Stimulated activated CD8-positive, alpha-beta memory T cell treated with anti-CD3 and anti-CD28 coated beads, Interleukin-7, amount 100 ng/mL, for 1 hour (primary cell): ENCODE data around the gene XIST.
"Not testable (repeated sequence)": the region's sequence is repeated elsewhere in the genome, so short reads cannot be mapped to it uniquely, and the experiment has no call there.

ENCODE experiments used
- DNase-seq, 2 donors: peaks; one replicate each; pipeline ENCODE4 v3.0.0-alpha.2; 2020; ENCODE audit warnings: low read depth in 2 of 2

XIST gene

GRCh38 chrX:73839152-73839551, 13.4 kb downstream of the XIST start:
- no peak for DNase-seq

DNA sequence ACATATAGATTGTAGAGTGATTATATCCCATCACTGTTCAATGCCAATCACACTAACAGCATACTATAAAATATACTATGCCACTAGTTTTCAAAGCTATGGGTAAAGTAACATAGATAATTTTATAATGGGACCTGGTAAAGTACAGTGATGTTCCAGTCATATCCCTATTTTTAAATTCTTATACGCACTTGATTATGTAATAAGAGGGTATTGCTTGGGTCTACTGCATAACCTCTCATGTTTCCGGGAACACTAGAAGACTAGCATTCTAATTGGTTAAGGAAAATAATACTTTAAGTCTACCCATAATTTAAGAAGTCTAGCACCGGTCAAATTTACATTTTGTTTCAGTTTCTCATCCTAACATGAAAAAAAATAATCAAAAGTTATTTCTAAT, 14.4 kb downstream of the XIST start:
- no peak for DNase-seq

DNA sequence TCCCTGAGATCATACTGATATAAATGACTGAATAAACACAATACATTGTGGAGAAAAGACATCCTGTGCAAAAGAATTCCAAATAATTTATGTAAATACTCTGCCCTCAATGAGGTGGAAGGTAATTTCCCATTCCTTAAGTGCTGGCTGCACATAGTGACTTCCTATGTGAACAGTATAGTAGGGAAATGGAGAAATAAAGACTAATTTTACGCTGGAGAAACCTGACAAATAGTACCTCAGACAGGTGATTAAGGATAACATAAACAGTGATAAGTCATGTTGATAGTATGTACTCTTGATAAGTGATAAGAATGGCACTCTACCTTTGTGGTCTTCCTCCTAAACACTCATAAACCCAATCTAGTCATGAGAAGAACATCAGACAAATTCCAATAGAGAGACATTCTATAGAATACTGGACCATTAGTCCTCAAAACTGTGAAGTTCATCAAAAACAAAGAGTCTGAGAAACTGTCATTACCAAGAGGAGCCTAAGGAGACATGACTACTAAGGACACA, 15.5 kb downstream of the XIST start:
- no peak for DNase-seq

GRCh38 chrX:73834219-73834618, 18.3 kb downstream of the XIST start:
- no peak for DNase-seq

DNA sequence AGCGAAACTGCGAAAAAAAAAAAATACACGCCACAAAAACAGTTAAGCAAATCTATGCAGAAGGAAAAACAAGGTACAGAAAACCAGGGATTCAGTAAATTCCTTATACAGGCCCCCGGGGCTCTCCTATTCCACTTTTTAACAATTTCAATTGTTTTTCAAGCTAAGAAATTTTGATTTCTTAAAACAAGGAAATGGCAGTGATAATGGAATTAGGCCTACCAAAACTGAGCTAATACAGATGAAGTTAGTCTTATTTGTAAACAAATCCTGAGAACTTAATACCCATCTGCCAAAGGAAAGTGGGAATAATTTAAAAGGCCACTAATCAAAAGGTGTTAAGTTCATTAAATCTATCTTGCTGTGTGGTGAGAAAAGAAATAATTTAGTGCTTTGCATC, 20.2 kb downstream of the XIST start:
- no peak for DNase-seq

GRCh38 chrX:73831500-73831899, 21.0 kb downstream of the XIST start:
- DNase-seq: no peak

DNA sequence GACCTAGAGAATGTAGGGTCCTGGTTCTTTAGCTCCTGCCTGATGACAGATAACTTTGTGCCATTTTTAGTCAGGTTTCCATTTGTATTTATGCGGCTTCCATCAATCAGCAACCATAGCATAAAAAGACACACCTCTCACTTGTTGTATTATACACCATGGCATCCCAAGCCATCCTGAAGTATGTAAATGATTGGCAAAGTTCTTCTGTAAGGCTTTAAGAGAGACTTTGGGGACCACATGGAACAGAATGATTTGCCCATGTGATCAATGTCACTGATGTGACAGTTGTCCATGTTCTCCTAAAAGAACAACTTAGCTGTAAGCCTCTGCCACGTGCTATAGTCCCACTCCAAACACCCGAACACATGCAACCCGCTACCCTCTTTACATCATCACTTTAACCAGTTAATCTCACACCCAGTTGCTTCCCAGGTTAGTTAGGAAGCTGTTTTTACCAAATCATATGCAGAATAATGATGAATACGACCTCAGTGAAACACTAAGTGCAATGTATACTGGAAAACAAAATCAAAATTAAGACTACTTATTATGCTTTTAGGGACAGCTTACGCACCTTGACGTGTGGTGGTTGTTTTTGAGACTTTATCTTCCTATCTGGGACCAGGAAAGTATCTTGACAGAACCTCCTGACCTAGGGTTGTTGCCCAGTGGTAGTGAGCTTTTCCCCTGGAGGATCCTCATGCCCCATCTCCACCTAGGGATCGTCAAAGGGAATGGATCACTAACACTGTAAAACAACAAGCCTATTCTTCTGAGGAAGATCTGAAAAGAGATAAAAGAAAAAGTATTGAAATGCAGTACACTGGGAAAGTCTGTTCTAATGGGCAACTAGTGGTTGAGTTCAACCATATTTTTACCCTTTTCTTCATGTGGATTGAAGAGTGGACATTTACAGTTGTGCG, 21.8 kb downstream of the XIST start:
- DNase-seq: no peak

DNA sequence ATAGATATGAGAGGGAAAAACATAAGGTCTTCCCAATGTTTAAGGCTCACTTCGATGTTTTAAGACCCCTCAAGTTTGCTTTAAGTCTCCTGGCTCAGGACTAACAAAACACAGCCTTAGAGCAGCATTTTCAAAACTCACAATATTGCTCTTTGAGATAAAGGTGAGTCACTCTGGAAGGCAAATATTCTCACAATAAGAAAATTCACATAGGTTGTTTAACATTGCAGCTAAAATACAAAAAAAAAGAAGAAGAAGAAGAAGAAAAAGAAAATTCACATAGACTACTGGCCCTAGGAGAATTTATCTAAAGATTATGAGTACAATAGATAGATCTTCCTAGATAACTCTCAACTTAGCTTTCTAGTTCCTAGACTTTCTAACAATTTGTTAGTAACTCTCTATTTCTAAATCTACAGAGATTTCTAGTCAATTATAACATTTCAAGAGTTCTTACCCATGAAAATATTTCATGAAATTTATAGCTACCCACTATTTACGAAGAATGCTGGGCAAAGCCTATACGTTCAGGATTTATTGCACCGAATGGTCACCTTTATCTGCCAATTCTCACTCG, 22.5 kb downstream of the XIST start:
- DNase-seq: no peak

DNA sequence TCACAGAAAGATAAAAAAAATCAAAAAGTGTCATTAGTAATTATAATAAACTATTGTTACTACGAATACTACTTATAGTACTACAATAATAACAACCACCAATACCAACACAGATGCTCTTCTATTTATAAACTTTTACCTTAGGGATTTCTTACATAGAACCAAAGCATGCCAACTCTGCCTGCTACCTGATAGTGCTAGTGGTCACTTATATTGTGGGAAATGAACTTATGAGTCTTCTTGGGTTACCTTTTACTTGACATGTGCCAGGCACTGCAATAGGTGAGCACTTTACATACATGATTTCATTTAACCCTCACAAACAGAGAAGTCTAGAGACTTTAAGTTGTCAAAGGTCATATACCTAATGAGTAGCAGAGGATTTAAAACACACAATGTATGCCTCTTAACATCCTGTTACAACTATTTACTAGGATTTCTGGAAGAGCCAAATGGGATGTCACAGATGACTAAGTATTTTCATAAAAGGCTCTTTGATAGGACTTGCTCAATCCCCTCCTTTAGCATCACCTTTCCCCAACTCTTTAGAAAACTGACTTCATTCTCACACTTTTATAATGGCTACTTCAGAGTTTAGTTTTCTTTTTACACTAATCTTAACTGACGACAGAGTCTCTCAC, 24.3 kb downstream of the XIST start:
- DNase-seq: no peak

GRCh38 chrX:73827406-73827805, 25.1 kb downstream of the XIST start:
- DNase-seq: no peak

- DNase-seq: no peak
These were observed 25.5 kb downstream of the XIST start for GRCh38 chrX:73826996-73827395.

DNA sequence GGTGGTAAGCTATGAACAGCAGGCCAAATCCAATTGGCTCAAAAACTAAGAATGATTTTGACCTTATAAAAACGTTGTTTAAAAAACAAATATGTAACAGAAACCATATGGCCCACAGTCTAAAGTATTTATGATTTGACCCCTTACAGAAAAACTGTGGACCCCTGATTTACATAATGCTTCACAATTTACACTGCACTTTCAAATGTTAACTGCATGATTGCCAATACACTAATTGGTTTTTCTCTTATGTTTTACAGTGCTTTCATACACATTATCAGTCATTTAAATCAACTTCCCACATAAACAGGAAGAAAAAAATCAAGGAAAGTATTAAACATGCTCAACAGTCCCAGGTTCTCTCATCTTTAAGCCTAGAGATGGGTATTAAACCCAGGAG, 26.9 kb downstream of the XIST start:
- DNase-seq: no peak

GRCh38 chrX:73823473-73824004, 29.0 kb downstream of the XIST start:
- no peak for DNase-seq

GRCh38 chrX:73822775-73823174, 29.7 kb downstream of the XIST start:
- DNase-seq: no peak

- DNase-seq: no peak
These were observed 30.5 kb downstream of the XIST start for GRCh38 chrX:73821921-73822559.

DNA sequence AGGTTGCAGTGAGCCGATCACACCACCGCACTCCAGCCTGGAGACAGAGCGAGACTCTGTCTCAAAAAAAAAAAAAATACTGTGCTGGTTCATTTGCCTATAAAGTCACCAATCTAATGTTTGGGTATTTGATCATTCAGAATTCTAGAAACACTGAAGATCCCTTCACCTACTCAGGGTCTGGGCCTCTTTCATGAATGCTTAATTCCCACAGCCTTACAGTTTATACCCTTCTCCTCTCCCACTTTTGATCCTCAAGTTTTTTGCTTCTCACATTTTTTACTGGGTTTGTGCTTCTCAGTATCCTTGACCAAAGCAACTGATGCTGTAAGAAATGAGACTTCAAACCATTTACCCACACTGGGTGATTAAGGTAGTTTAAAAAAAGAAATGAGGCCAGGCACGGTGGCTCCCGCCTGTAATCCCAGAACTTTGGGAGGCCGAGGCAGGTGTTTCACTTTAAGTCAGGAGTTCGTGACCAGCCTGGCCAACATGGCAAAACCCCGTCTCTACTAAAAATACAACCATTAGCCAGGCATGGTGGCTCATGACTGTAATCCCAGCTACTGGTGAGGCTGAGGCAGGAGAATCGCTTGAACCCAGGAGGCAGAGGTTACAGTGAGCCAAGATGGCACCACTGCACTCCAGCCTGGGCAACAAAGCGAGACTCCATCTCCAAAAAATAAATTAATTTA, 32.5 kb downstream of the XIST start:
- not testable (repeated sequence) for DNase-seq

DNA sequence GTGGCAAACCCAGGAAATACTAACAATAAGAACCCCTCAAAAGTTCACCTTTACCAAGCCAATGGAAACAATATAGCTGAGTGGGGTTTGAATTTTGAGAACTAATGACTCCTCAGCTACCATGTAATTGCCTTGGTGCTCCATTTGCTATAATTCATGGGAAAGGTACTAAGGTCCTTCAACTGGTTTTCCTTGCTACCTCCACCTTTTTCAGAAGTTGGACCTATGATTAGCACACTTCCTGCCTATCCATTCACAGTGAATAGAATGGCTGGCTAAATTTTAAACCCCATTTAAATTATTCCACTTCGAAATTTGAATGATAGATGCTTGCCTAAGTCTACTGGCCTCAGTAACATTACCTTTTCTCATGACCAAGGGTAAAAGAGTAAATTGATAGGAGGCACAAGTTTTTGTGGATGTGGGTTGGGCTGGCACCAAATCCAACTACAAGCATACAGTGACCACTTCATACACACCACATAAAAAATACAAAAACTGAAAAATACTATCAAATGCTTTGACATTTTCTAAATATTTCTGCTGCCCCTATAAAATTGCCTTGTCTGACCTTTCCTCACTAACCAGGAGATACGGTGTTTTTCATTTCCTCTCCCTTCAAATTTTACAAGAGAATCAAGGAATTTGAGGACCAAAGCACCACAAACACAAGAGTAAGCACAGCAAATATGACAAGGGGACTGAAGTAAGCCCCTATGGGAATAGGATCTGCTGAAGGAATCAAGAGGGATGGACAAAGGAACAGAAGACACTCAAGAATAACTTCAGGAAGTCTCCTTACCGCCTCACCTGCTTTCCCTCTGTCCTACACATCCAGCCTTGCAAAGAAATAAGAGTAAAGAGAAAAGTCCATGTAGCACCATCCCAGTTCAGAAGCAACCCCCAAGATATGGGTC, 34.1 kb downstream of the XIST start:
- DNase-seq: no peak

DNA sequence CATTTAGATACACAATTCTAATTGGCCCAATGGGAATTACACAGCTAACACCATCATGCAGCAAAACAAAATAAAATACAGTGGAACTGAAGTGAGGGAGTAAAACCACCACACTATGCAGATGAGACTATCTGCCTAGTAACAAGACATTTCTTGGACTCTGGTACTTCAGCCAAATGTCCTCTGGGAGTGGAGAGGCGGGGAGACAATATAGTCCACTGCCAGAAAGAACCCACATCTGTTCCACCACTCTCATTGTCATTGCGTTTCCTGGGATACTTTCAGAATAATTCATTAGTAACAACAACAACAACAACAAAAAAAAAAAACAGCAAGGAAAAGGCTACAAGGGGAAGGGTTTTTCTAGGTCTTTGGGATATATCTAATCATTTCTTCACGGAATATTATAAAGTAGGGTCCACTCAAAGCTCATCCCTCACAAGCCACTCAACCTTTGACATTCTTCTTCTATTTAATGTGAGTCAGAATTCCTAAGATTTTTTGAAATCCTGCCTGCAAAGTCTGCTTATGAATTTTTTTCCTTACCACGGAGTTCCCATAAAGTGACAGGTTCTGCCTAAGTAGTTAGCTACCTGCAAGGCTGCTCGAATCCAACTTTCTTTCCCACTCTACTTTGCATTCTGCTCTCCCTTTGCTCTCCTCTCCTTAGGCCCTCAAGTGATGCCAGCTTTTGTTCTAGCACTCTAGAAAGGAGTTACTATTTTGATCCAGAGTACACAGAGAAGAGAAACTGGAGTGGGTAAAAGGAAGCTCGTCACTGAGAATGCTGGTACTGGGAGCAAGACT, 34.9 kb downstream of the XIST start:
- no peak for DNase-seq

DNA sequence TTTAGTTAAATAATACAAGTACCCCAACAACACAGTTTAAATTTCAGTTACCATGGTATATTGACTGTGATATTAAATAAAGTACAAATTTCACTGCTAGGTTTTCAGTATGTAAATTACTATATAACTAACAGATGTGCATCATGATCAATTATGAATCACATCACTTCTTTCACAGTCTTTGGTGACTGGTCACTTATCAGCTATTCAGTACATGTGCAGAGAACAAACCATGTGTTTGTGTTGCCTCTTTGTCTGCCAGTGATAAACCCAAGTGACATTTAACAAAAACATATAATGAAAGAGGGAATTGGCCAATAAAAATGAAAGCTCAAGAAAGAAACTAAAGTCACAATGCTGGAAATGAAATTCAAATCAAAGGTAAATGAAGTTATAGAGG, 40.3 kb downstream of the XIST start:
- DNase-seq: no peak
